ENCODE data around the gene CDKN2B. TPM values are rescaled to one million over a fixed set of nuclear protein-coding genes. Genes with fewer than 3 reads are reported as not detected.
A peak's percentile ranks its signal among the peaks of the same experiment; 100 is the strongest.

Gene CDKN2B
- total RNA-seq, 2 experiments from 2014 or later: 2.5 to 3.4 TPM

- peak overlapping the region; percentile 9 for H3K4me3 Mint-ChIP-seq
- CTCF ChIA-PET: no interaction called here
- H3K27me3 Mint-ChIP-seq: peaks cover 61% of the 10 kb centered on the region
- DNase-seq: no peak
- no peak overlapping the region for H3K27ac Mint-ChIP-seq
- peaks cover 21% of the 10 kb centered on the region for H3K36me3 Mint-ChIP-seq (ENCODE audit: low read depth)
- no peaks in the 10 kb centered on the region for H3K9me3 Mint-ChIP-seq
- H3K4me1 Mint-ChIP-seq: peaks cover 31% of the 10 kb centered on the region
- POLR2A ChIA-PET: no interaction called here
Measured at GRCh38 chr9:22005021-22005701, 3.9 kb downstream of the CDKN2B start.

DNA sequence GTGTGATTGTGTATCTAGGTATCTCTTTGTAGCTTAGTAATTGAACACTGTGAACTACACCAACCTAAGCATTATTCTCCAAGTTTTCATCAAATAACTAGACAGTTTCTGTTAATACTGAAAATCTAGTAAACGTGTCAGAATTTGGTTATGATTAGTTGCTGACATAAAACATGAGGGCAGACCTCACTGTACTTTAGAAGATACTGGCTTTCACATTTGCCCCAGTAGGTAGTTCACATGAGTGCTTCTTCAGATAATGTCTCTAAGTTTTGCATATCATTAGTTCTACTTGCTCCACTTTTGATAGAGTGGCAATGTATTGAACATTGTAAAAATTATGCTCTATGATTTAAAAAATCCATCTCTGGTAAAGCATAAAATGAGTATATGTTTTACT is 7.1 kb downstream of the CDKN2B start:
- Mint-ChIP-seq H3K4me1 (peaks cover 18% of the 10 kb centered on the region), H3K36me3 (ENCODE audit: low read depth) (peaks cover 21% of the 10 kb centered on the region), H3K4me3 (no peak overlapping the region), H3K27ac (no peak overlapping the region), H3K9me3 (no peaks in the 10 kb centered on the region), H3K27me3 (peaks cover 53% of the 10 kb centered on the region)
- CTCF ChIA-PET: interaction anchor here (1.1 to 2.2 kb wide), 2 partner anchors 9 to 189 kb away, joined by 4 to 6 read pairs; no protein-coding TSS in a partner anchor
- no peak for DNase-seq
- POLR2A ChIA-PET: no interaction called here

GRCh38 chr9:21998026-21998425 is 11.1 kb downstream of the CDKN2B start:
- H3K27me3 Mint-ChIP-seq: peaks cover 32% of the 10 kb centered on the region
- no peak overlapping the region for H3K27ac Mint-ChIP-seq
- no peak overlapping the region for H3K4me3 Mint-ChIP-seq
- POLR2A ChIA-PET: interaction anchor here (1.3 kb wide), 1 partner anchor 11 kb away, joined by 6 read pairs; the partner anchor contains the start of gene CDKN2B
- peaks cover 23% of the 10 kb centered on the region for H3K4me1 Mint-ChIP-seq
- peaks cover 6% of the 10 kb centered on the region for H3K36me3 Mint-ChIP-seq (ENCODE audit: low read depth)
- CTCF ChIA-PET: interaction anchor here (8.3 kb wide), 1 partner anchor 10 kb away, joined by 72 read pairs; the partner anchor contains the start of gene CDKN2B
- no peaks in the 10 kb centered on the region for H3K9me3 Mint-ChIP-seq
- DNase-seq: no peak

DNA sequence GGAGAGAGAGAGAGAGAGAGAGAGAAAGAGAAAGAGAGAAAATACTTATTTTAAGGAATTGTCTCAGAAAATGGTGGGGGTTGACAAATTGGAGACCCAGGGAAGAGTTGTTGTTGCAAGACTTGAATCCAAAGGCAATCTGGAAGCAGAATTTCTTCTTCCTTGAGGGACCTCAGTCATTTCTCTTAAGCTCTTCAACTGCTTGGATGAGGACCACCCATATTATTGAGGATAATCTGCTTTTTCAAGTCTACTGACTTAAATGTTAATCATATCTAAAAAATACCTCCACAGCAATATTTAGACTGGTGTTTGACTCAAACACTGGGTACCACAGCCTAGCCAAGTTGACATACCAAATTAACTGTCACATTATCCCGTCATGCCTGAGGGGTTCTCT is 11.6 kb downstream of the CDKN2B start:
- H3K9me3 Mint-ChIP-seq: no peaks in the 10 kb centered on the region
- CTCF ChIA-PET: interaction anchor here (8.3 kb wide), 1 partner anchor 11 kb away, joined by 72 read pairs; the partner anchor contains the start of gene CDKN2B
- peaks cover 25% of the 10 kb centered on the region for H3K4me1 Mint-ChIP-seq
- H3K4me3 Mint-ChIP-seq: no peak overlapping the region
- DNase-seq: no peak
- POLR2A ChIA-PET: interaction anchor here (1.3 kb wide), 1 partner anchor 11 kb away, joined by 6 read pairs; the partner anchor contains the start of gene CDKN2B
- H3K27ac Mint-ChIP-seq: no peak overlapping the region
- H3K36me3 Mint-ChIP-seq (ENCODE audit: low read depth): peaks cover 6% of the 10 kb centered on the region
- peaks cover 29% of the 10 kb centered on the region for H3K27me3 Mint-ChIP-seq

DNA sequence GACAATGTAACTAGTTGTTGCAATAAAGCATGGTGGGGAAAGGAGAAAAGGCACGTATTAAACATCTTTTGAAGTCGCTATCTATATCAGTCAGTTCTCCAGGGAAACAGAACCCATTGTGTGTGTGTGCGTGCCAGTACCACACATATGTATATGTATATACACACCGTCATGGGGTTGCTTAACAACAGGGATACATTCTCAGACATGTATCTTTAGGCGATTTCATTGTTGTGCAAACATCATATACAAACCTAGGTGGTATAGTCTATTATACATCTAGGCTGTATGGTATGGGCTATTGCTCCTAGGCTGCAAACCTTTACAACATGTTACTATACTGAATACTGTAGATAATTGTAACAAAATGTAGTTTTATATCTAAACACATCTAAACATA is 12.2 kb downstream of the CDKN2B start:
- H3K36me3 Mint-ChIP-seq (ENCODE audit: low read depth): peaks cover 6% of the 10 kb centered on the region
- no peak for DNase-seq
- no peak overlapping the region for H3K27ac Mint-ChIP-seq
- CTCF ChIA-PET: interaction anchor here (8.3 kb wide), 1 partner anchor 11 kb away, joined by 72 read pairs; the partner anchor contains the start of gene CDKN2B
- peaks cover 25% of the 10 kb centered on the region for H3K4me1 Mint-ChIP-seq
- H3K4me3 Mint-ChIP-seq: peak overlapping the region; percentile 96
- POLR2A ChIA-PET: interaction anchor here (1.3 kb wide), 1 partner anchor 12 kb away, joined by 6 read pairs; the partner anchor contains the start of gene CDKN2B
- peaks cover 24% of the 10 kb centered on the region for H3K27me3 Mint-ChIP-seq
- no peaks in the 10 kb centered on the region for H3K9me3 Mint-ChIP-seq

GRCh38 chr9:21996438-21996837 is 12.7 kb downstream of the CDKN2B start:
- Mint-ChIP-seq H3K36me3 (ENCODE audit: low read depth) (peaks cover 6% of the 10 kb centered on the region), H3K4me1 (peaks cover 27% of the 10 kb centered on the region), H3K4me3 (peak overlapping the region; percentile 96), H3K27ac (no peak overlapping the region), H3K9me3 (no peaks in the 10 kb centered on the region), H3K27me3 (peaks cover 20% of the 10 kb centered on the region)
- DNase-seq: no peak
- ChIA-PET POLR2A (interaction anchor here (1.1 to 2.4 kb wide), 2 partner anchors 84 to 142 kb away, joined by 3 to 7 read pairs; no protein-coding TSS in a partner anchor), CTCF (interaction anchor here (8.3 kb wide), 1 partner anchor 12 kb away, joined by 72 read pairs; the partner anchor contains the start of gene CDKN2B)

DNA sequence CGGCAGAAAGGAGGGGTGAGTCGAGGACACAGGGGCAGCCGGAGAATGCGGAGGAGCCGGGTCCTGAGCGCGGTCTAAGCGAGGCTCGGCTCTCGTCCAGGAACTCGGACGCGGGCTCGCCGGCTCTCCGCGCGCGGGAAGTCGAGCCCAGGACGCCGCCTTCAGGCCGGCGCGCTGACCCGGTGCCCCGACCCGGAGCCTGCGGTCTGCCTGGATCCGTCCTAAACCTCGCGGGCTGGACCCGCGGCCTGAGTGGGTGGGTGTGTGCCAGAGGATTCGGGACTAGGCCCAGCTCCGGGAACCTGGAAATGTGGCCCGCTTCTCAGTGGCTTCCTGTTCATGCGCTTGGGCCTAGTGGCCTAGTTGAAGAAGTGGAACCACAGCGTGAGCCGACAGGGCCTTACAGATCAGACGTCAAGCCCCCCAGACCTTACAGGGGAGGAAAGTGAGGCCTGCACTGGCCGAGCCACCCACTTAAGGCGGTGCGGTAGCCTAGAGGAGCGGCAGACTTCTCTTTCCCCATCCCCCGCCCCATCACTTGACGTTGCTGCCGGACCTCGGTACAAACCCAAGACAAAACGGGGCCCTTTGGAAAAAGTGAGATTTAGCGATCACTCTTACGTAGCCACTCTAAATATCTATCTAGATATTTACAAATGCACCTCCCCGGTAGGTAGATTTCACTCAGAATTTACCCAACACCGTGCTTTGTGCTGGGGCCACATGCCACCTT is 13.3 kb downstream of the CDKN2B start:
- Mint-ChIP-seq H3K9me3 (no peaks in the 10 kb centered on the region), H3K4me3 (peak overlapping the region; percentile 96), H3K4me1 (peaks cover 32% of the 10 kb centered on the region), H3K27ac (peak overlapping the region; percentile 98), H3K36me3 (ENCODE audit: low read depth) (peaks cover 6% of the 10 kb centered on the region), H3K27me3 (peaks cover 16% of the 10 kb centered on the region)
- ChIA-PET CTCF (interaction anchor here (1.0 to 8.3 kb wide), 4 partner anchors 12 to 182 kb away, joined by 3 to 72 read pairs (median 6); partner anchors contain the start of gene CDKN2B), POLR2A (interaction anchor here (1.0 to 4.0 kb wide), 16 partner anchors 7 to 192 kb away, joined by 3 to 29 read pairs (median 4); partner anchors contain the start of gene CDKN2B)
- DNase-seq: peak; percentile 36

DNA sequence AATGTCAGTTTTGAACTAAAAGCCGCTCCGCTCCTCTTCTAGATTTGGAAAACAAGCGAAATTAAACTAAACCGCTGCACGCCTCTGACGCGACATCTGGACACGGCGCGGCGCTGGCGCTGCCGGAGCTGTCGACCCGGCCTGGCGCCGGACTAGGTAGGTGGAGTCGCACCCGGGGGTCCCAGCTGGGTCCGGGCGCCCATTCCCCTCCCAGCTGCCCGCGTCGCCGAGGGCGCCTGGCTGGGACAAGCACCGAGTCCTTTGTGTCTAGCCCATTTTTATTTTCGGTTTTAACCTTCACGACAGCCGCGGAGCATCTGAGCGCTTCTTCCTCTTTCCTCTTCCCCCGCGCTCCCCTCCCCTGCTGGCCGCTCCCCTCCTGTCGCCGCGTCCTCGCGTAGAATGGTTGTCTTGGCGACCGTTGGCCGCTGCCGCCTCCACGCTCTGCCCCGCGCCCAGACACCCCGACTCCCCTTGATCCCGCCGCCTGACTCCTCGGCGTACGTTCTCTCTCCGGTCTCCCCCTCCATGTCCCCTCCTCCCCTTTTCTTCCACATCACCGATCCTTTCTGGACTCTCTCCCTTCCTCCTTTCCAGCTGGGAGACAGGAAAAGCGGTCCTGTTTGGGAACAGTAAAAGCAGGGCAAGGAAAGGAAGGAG is 14.0 kb downstream of the CDKN2B start:
- Mint-ChIP-seq H3K27me3 (peaks cover 12% of the 10 kb centered on the region), H3K4me1 (peaks cover 36% of the 10 kb centered on the region), H3K9me3 (no peaks in the 10 kb centered on the region), H3K36me3 (ENCODE audit: low read depth) (peaks cover 9% of the 10 kb centered on the region), H3K4me3 (peak overlapping the region; percentile 96), H3K27ac (peak overlapping the region; percentile 98)
- ChIA-PET POLR2A (interaction anchor here (0.6 to 4.0 kb wide), 28 partner anchors 8 to 192 kb away, joined by 3 to 29 read pairs (median 4); partner anchors contain the start of gene CDKN2B), CTCF (interaction anchor here (0.8 to 8.3 kb wide), 9 partner anchors 9 to 181 kb away, joined by 3 to 72 read pairs (median 3); partner anchors contain the start of gene CDKN2B)
- DNase-seq: peak; percentile 89

- ChIA-PET CTCF (interaction anchor here (0.8 to 8.3 kb wide), 12 partner anchors 8 to 193 kb away, joined by 3 to 72 read pairs (median 4); partner anchors contain the start of gene CDKN2B), POLR2A (interaction anchor here (0.6 to 4.0 kb wide), 30 partner anchors 8 to 191 kb away, joined by 3 to 29 read pairs (median 4); partner anchors contain the start of gene CDKN2B)
- peaks cover 12% of the 10 kb centered on the region for H3K27me3 Mint-ChIP-seq
- peaks cover 36% of the 10 kb centered on the region for H3K4me1 Mint-ChIP-seq
- no peaks in the 10 kb centered on the region for H3K9me3 Mint-ChIP-seq
- peak; percentile 66 for DNase-seq
- H3K36me3 Mint-ChIP-seq (ENCODE audit: low read depth): peaks cover 15% of the 10 kb centered on the region
- H3K4me3 Mint-ChIP-seq: peak within 1 kb of the TSS; percentile 96
- H3K27ac Mint-ChIP-seq: peak within 1 kb of the TSS; percentile 98
Measured at GRCh38 chr9:21994556-21995005, 14.5 kb downstream of the CDKN2B start, which contains the start of gene CDKN2B-AS1. CDKN2B-AS1 (plus strand) TSS chr9:21994791.

DNA sequence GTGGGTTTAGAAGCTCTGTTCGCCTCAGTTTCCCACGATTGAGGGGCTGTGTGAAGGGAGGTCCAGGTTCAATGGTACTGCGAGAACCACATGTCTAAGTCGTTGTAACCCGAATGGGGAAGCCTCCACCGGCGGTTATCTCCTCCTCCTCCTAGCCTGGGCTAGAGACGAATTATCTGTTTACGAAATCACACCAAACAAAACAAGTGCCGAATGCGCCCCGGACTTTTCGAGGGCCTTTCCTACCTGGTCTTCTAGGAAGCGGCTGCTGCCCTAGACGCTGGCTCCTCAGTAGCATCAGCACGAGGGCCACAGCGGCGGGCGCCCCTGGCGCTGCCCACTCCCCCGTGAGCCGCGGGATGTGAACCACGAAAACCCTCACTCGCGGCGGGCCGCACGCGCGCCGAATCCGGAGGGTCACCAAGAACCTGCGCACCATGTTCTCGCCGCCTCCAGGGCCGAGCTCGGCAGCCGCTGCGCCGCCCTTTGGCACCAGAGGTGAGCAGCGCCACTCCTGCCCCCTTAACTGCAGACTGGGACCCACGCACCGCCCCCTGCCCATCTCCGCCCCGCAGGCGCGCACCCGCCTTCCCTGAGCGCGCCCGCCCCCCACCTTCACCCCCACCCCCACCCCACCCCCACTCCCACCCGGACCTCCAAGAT is 15.1 kb downstream of the CDKN2B start, which contains the start of gene CDKN2A:
TSS of gene CDKN2A (minus strand) at position 500 of the 663 bp plus-strand sequence.
- H3K9me3 Mint-ChIP-seq: no peaks in the 10 kb centered on the region
- H3K4me3 Mint-ChIP-seq: peak within 1 kb of the TSS; percentile 96
- peaks cover 14% of the 10 kb centered on the region for H3K27me3 Mint-ChIP-seq
- CTCF ChIA-PET: interaction anchor here (0.6 to 8.3 kb wide), 9 partner anchors 13 to 192 kb away, joined by 3 to 72 read pairs (median 4); partner anchors contain the start of gene CDKN2B
- H3K36me3 Mint-ChIP-seq (ENCODE audit: low read depth): peaks cover 20% of the 10 kb centered on the region
- peak; percentile 66 for DNase-seq
- peak within 1 kb of the TSS; percentile 98 for H3K27ac Mint-ChIP-seq
- peaks cover 36% of the 10 kb centered on the region for H3K4me1 Mint-ChIP-seq
- POLR2A ChIA-PET: interaction anchor here (0.8 to 4.0 kb wide), 20 partner anchors 11 to 191 kb away, joined by 3 to 29 read pairs (median 5); partner anchors contain the start of gene CDKN2B

DNA sequence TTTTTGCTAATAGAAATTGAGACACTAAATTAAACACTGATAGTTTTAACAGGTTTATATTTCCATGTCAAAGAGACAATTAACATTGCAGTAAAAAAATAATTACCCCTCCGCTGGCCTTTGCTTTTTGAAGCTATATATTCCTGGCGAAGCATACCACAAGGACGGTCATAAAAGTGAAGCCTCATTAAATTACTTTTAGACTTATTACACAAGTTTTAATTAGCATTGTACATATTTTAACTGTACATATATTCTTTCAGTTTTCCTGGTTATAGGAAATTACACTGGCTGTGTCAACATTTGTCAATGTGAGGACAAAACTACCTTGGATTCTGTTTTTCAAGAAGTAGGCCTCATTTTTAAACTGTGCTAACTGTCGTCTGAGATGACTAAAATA is 16.1 kb downstream of the CDKN2B start:
- Mint-ChIP-seq H3K4me3 (peak overlapping the region; percentile 96), H3K9me3 (no peaks in the 10 kb centered on the region), H3K27me3 (peaks cover 21% of the 10 kb centered on the region), H3K4me1 (peaks cover 40% of the 10 kb centered on the region), H3K27ac (peak overlapping the region; percentile 73), H3K36me3 (ENCODE audit: low read depth) (peaks cover 23% of the 10 kb centered on the region)
- ChIA-PET CTCF (interaction anchor here (1.4 to 8.3 kb wide), 5 partner anchors 12 to 179 kb away, joined by 4 to 72 read pairs (median 6); partner anchors contain the start of gene CDKN2B), POLR2A (interaction anchor here (1.4 to 4.0 kb wide), 4 partner anchors 15 to 190 kb away, joined by 3 to 29 read pairs (median 12); partner anchors contain the start of gene CDKN2B)
- no peak for DNase-seq
